Measurements from ENCODE around the gene CAT.

GRCh38 chr11:34438529-34439507 lies at the start of gene CAT:
- TF ChIP-seq, protein P1, sequence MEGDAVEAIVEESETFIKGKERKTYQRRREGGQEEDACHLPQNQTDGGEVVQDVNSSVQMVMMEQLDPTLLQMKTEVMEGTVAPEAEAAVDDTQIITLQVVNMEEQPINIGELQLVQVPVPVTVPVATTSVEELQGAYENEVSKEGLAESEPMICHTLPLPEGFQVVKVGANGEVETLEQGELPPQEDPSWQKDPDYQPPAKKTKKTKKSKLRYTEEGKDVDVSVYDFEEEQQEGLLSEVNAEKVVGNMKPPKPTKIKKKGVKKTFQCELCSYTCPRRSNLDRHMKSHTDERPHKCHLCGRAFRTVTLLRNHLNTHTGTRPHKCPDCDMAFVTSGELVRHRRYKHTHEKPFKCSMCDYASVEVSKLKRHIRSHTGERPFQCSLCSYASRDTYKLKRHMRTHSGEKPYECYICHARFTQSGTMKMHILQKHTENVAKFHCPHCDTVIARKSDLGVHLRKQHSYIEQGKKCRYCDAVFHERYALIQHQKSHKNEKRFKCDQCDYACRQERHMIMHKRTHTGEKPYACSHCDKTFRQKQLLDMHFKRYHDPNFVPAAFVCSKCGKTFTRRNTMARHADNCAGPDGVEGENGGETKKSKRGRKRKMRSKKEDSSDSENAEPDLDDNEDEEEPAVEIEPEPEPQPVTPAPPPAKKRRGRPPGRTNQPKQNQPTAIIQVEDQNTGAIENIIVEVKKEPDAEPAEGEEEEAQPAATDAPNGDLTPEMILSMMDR (IDR thresholded peaks at IDR 0.05; ENCODE audit: low read length) = no peak
- no peak for TF ChIP-seq EZH2 (optimal IDR thresholded peaks at IDR 0.05; ENCODE audit: low read depth, low read length)

Data from MM.1S (cell line).